Stimulated activated naive CD8-positive, alpha-beta T cell treated with anti-CD3 and anti-CD28 coated beads, Interleukin-15, Interleukin-2, amounts not matched to agents 100 ng/mL and 50 ng/mL, for 24 hours (primary cell): ENCODE measurements around the gene NF1.
A peak's percentile ranks its signal among the peaks of the same experiment; 100 is the strongest.
"Not testable (repeated sequence)": the region's sequence is repeated elsewhere in the genome, so short reads cannot be mapped to it uniquely, and the experiment has no call there.

Experiments used
- H3K27ac Mint-ChIP-seq: one replicate; pipeline ENCODE4 v1.8.0; 2021; ENCODE audit warnings: mild to moderate bottlenecking, mixed read lengths
- H3K27me3 Mint-ChIP-seq: one replicate; pipeline ENCODE4 v1.8.0; 2021; ENCODE audit warnings: mixed read lengths
- H3K36me3 Mint-ChIP-seq: one replicate; pipeline ENCODE4 v1.8.0; 2021; ENCODE audit warnings: low read depth, mixed read lengths
- H3K4me1 Mint-ChIP-seq: one replicate; pipeline ENCODE4 v1.8.0; 2021; ENCODE audit warnings: low read depth, mixed read lengths
- H3K4me3 Mint-ChIP-seq: one replicate; pipeline ENCODE4 v1.8.0; 2021; ENCODE audit warnings: mild to moderate bottlenecking, mixed read lengths
- H3K9me3 Mint-ChIP-seq: one replicate; pipeline ENCODE4 v1.8.0; 2021; ENCODE audit warnings: mixed read lengths

The NF1 gene

GRCh38 chr17:31068291-31068690 is 26.5 kb upstream of the NF1 start:
- no peak overlapping the region for H3K27ac Mint-ChIP-seq
- no peak overlapping the region for H3K4me3 Mint-ChIP-seq
- H3K4me1 Mint-ChIP-seq, result no peaks in the 10 kb centered on the region
- no peaks in the 10 kb centered on the region for H3K9me3 Mint-ChIP-seq
- H3K27me3 Mint-ChIP-seq, result peaks cover 5% of the 10 kb centered on the region
- H3K36me3 Mint-ChIP-seq, result no peaks in the 10 kb centered on the region

DNA sequence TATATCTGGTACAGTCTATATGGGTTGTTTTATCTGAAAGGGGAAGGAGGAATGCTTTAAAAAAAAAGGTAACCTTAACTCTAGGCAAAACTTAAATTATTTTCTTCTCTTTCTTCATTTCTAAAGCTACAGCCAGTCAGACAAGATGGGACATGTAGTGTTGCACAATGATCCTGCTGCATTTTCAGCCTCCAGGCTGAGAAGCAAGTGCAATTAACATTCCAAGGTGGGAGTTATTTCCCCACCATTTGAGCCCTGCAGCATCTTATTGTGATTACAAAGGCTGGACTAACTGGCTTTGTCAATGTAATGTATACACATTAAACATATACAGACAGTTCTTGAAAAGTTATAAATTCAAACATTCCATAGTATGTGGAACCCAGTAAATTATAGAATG is 22.6 kb upstream of the NF1 start:
- Mint-ChIP-seq H3K27me3 (peaks cover 5% of the 10 kb centered on the region), H3K9me3 (no peaks in the 10 kb centered on the region), H3K36me3 (no peaks in the 10 kb centered on the region), H3K4me3 (no peak overlapping the region), H3K27ac (no peak overlapping the region), H3K4me1 (no peaks in the 10 kb centered on the region)

DNA sequence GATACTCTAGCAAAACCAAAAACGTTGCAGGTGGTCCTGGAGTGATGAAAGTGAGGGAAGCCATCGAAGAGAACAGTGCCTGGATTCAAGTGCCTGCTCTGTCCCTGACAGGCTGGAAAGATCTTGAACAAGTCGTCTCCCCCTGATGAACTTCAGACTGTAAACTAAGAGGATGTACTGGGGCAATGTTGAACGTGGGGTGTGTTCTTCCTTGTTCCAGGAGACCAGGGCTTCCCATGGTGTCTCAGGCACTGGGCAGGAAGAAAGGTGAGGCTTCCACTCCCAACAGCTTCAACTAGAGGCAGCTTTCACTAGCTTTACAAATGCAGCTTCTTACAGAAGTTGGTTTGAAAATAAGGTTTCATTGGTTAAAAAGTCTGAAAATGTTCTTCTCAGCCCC is 21.4 kb upstream of the NF1 start:
- Mint-ChIP-seq H3K27ac (no peak overlapping the region), H3K27me3 (peaks cover 5% of the 10 kb centered on the region), H3K36me3 (no peaks in the 10 kb centered on the region), H3K4me3 (no peak overlapping the region), H3K4me1 (no peaks in the 10 kb centered on the region), H3K9me3 (no peaks in the 10 kb centered on the region)

- H3K4me1 Mint-ChIP-seq, result no peaks in the 10 kb centered on the region
- H3K27ac Mint-ChIP-seq, result no peak overlapping the region
- no peak overlapping the region for H3K4me3 Mint-ChIP-seq
- no peaks in the 10 kb centered on the region for H3K27me3 Mint-ChIP-seq
- H3K9me3 Mint-ChIP-seq, result no peaks in the 10 kb centered on the region
- no peaks in the 10 kb centered on the region for H3K36me3 Mint-ChIP-seq
These were observed 19.8 kb upstream of the NF1 start for GRCh38 chr17:31074772-31075555.

DNA sequence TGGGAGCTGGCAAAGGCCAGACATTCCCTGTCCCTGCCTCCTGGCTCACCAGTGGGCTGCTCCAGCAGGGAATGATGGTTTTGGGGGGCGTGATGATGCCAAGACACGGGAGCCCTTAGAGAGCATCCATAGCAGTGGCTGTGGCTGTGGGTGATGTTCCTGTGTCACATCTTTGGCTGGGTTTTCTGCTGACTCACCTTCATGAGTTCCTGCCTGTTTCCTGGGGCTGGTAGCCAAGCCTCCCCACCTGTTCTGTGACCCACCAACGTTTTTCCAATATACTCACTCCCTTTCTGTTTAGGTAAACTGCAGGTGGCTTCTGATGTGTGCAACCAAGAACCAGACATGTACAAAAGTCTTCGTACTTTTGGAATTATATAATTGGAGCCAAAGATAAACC is 16.5 kb upstream of the NF1 start:
- Mint-ChIP-seq H3K36me3 (no peaks in the 10 kb centered on the region), H3K4me3 (no peak overlapping the region)

DNA sequence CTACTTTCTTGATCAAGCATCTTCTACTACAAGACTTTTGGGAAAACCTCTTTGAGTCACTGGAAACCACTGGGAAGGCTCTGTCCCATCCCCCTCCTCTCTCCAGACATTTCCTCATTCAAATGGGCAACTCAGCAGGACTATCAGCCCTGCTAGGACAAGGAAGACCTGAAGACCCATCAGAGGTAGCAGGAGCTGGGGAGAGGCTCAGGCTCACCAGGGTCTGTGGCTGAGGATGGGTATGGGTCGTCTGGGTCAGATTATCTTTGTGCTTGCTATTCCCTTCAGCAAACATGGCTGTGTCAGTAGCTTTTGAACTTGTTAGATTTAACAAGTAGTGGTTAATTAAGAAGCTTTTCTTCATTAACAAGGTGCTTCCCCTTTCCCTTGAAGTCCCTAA is 15.0 kb upstream of the NF1 start:
- Mint-ChIP-seq H3K4me1 (no peaks in the 10 kb centered on the region), H3K36me3 (no peaks in the 10 kb centered on the region), H3K4me3 (no peak overlapping the region), H3K27ac (no peak overlapping the region), H3K27me3 (no peaks in the 10 kb centered on the region), H3K9me3 (no peaks in the 10 kb centered on the region)

More for the DNA sequence above, 16.5 kb upstream of the NF1 start:
- Mint-ChIP-seq H3K27ac (no peak overlapping the region), H3K27me3 (no peaks in the 10 kb centered on the region), H3K9me3 (no peaks in the 10 kb centered on the region), H3K4me1 (no peaks in the 10 kb centered on the region)

DNA sequence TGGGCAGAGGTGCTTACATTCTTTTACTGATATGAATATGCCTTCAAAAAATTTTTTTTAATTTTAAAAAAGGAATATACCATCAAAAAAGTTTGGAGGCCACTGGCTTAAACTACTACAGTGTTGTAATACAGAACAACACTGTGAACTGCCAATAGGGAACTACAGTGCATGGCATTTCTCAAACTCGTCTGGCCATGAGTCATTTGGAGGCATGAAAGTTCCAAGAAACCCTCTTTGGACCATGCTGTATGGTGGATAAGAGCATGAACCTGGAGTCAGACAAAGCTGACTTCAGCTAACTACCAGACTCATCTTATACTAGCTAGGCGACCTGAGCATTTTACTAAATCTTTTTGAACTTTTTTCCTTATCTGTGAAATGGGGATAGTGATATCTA is 9.2 kb upstream of the NF1 start:
- H3K9me3 Mint-ChIP-seq, result no peaks in the 10 kb centered on the region
- no peaks in the 10 kb centered on the region for H3K27me3 Mint-ChIP-seq
- no peak overlapping the region for H3K27ac Mint-ChIP-seq
- H3K36me3 Mint-ChIP-seq, result no peaks in the 10 kb centered on the region
- no peak overlapping the region for H3K4me3 Mint-ChIP-seq
- H3K4me1 Mint-ChIP-seq, result no peaks in the 10 kb centered on the region

- H3K4me1 Mint-ChIP-seq, result no peaks in the 10 kb centered on the region
- H3K27me3 Mint-ChIP-seq, result no peaks in the 10 kb centered on the region
- no peaks in the 10 kb centered on the region for H3K9me3 Mint-ChIP-seq
- no peaks in the 10 kb centered on the region for H3K36me3 Mint-ChIP-seq
- no peak overlapping the region for H3K27ac Mint-ChIP-seq
- no peak overlapping the region for H3K4me3 Mint-ChIP-seq
These were observed 5.3 kb upstream of the NF1 start for GRCh38 chr17:31089471-31089870.

DNA sequence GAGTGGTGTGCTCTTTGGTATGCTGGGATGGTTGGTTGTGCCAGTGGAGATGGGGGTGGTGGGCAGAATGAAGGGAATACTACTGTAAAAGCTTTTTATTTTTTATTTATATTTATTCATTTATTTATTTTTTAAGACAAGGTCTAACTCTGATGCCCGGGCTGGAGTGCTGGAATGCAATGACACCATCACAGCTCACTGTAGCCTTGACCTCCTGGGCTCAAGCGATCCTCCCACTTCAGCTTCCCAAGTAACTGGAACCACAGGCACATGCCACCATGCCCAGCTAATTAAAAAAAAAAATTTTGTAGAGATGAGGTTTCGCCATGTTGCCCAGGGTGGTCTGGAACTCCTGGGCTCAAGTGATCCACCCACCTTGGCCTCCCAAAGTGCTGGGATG is 4.1 kb upstream of the NF1 start:
- not testable (repeated sequence) for H3K9me3 Mint-ChIP-seq, H3K4me3 Mint-ChIP-seq, H3K27me3 Mint-ChIP-seq, H3K27ac Mint-ChIP-seq, H3K4me1 Mint-ChIP-seq, H3K36me3 Mint-ChIP-seq

- H3K4me3 Mint-ChIP-seq, result no peak overlapping the region
- H3K27ac Mint-ChIP-seq, result no peak overlapping the region
- peaks cover 12% of the 10 kb centered on the region for H3K4me1 Mint-ChIP-seq
- H3K36me3 Mint-ChIP-seq, result no peaks in the 10 kb centered on the region
- no peaks in the 10 kb centered on the region for H3K9me3 Mint-ChIP-seq
- no peaks in the 10 kb centered on the region for H3K27me3 Mint-ChIP-seq
These were observed 2.2 kb upstream of the NF1 start for GRCh38 chr17:31092475-31093064.

- peaks cover 12% of the 10 kb centered on the region for H3K4me1 Mint-ChIP-seq
- peak overlapping the region; percentile 76 for H3K4me3 Mint-ChIP-seq
- H3K36me3 Mint-ChIP-seq, result no peaks in the 10 kb centered on the region
- no peaks in the 10 kb centered on the region for H3K27me3 Mint-ChIP-seq
- H3K9me3 Mint-ChIP-seq, result no peaks in the 10 kb centered on the region
- peak overlapping the region; percentile 58 for H3K27ac Mint-ChIP-seq
These were observed 744 bp upstream of the NF1 start for GRCh38 chr17:31093866-31094599.

GRCh38 chr17:31095236-31096105 is 694 bp downstream of the NF1 start:
- Mint-ChIP-seq H3K4me3 (peak overlapping the region; percentile 94), H3K9me3 (no peaks in the 10 kb centered on the region), H3K27ac (peak overlapping the region; percentile 91), H3K4me1 (peaks cover 12% of the 10 kb centered on the region), H3K36me3 (no peaks in the 10 kb centered on the region), H3K27me3 (no peaks in the 10 kb centered on the region)

- Mint-ChIP-seq H3K27me3 (no peaks in the 10 kb centered on the region), H3K27ac (peak overlapping the region; percentile 91), H3K4me1 (peaks cover 12% of the 10 kb centered on the region), H3K36me3 (no peaks in the 10 kb centered on the region), H3K9me3 (no peaks in the 10 kb centered on the region), H3K4me3 (peak overlapping the region; percentile 94)
These were observed 1.3 kb downstream of the NF1 start for GRCh38 chr17:31096106-31096436.

- no peak overlapping the region for H3K27ac Mint-ChIP-seq
- H3K36me3 Mint-ChIP-seq, result no peaks in the 10 kb centered on the region
These were observed 4.2 kb downstream of the NF1 start for GRCh38 chr17:31099016-31099415.

More at GRCh38 chr17:31099016-31099415, 4.2 kb downstream of the NF1 start:
- Mint-ChIP-seq H3K9me3 (no peaks in the 10 kb centered on the region), H3K4me3 (no peak overlapping the region), H3K4me1 (peaks cover 12% of the 10 kb centered on the region), H3K27me3 (no peaks in the 10 kb centered on the region)
